Measurements from ENCODE around the gene SMARCAD1.

SMARCAD1 gene

GRCh38 chr4:94267037-94267436, 59.4 kb downstream of the SMARCAD1 start:
- no peak overlapping the region for H3K27ac ChIP-seq
- TF ChIP-seq, protein P1, sequence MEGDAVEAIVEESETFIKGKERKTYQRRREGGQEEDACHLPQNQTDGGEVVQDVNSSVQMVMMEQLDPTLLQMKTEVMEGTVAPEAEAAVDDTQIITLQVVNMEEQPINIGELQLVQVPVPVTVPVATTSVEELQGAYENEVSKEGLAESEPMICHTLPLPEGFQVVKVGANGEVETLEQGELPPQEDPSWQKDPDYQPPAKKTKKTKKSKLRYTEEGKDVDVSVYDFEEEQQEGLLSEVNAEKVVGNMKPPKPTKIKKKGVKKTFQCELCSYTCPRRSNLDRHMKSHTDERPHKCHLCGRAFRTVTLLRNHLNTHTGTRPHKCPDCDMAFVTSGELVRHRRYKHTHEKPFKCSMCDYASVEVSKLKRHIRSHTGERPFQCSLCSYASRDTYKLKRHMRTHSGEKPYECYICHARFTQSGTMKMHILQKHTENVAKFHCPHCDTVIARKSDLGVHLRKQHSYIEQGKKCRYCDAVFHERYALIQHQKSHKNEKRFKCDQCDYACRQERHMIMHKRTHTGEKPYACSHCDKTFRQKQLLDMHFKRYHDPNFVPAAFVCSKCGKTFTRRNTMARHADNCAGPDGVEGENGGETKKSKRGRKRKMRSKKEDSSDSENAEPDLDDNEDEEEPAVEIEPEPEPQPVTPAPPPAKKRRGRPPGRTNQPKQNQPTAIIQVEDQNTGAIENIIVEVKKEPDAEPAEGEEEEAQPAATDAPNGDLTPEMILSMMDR (conservative IDR thresholded peaks at IDR 0.05), result no peak

DNA sequence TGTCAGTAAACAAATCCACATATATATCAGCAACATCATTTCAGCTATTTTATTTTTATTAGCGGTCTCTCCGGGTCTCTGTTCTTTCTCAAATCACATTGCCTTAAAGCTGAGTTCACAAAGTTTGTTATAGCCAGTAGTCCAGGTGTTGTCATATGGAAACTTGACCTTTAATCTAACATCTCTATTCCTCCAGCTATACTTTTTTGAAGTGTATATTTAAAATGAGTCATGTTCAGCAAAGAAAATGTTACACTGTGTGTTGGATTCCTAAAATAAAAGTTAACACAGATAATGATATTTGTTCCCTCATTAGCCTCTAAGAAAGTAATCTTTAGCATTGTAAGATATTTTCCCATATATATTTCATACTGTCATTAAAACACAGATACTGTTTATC, 63.6 kb downstream of the SMARCAD1 start:
- TF ChIP-seq, protein P1 (conservative IDR thresholded peaks at IDR 0.05), result no peak
- no peak overlapping the region for H3K27ac ChIP-seq

GRCh38 chr4:94274912-94275311, 67.2 kb downstream of the SMARCAD1 start:
- no peak overlapping the region for H3K27ac ChIP-seq
- TF ChIP-seq, protein P1 (conservative IDR thresholded peaks at IDR 0.05), result no peak

DNA sequence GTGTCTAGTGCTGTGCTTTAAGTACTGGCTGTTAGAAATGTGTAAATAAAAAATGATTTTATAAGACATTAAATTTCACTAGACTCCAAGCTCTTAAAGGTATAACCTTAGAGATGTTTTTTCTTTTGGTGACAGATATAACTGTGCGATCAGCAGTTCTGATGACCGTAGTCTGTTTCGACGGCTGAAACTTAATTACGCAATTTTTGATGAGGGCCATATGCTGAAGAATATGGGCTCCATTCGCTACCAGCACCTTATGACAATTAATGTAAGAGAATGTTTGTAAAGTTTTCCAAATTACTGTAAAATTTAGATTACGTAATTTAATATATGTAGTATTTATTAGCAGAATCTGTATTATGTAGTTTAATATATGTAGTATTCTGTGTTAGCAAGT, 68.5 kb downstream of the SMARCAD1 start:
- TF ChIP-seq, protein P1 (conservative IDR thresholded peaks at IDR 0.05), result no peak
- no peak overlapping the region for H3K27ac ChIP-seq

DNA sequence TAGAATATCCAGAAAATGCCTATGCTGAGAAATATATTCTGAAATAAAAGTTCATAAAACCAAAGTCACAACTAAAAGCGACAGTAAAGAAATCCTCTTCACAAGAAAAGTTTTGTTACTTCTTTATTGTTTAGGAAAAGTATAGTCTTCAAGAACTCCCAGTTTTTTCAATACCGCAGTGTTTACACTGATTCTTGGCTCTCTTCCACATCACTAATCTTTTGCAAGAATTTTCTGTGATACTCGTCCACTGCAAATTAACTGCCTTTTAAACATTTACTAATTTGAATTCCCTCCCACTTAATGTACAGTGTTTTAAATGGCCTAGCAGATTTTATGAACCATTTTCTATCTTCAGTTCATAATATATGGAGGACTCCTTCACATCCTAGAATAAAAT, 69.9 kb downstream of the SMARCAD1 start:
- TF ChIP-seq, protein P1 (conservative IDR thresholded peaks at IDR 0.05), result no peak
- H3K27ac ChIP-seq, result no peak overlapping the region

GRCh38 chr4:94278781-94279180, 71.1 kb downstream of the SMARCAD1 start:
- TF ChIP-seq, protein P1 (conservative IDR thresholded peaks at IDR 0.05), result no peak
- no peak overlapping the region for H3K27ac ChIP-seq

DNA sequence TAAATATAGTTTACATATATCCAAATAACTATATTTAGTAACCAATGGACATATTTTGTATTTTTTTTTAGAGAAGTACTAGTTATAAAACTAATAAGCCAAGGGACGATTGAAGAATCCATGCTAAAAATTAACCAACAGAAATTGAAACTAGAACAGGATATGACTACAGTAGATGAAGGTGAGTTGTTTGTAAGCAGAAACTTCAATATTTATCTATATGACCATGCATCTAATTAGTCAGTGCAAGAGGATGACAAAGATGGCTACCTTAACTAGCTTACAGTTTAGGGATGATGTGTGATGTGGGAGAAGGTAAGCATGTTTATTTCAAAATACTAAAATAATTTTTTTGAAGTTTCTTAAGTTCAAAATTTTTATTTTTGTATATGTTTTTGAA, 77.2 kb downstream of the SMARCAD1 start:
- peak overlapping the region; percentile 22; the same call in 1 of the 2 replicates for H3K27ac ChIP-seq
- TF ChIP-seq, protein P1 (conservative IDR thresholded peaks at IDR 0.05), result no peak

DNA sequence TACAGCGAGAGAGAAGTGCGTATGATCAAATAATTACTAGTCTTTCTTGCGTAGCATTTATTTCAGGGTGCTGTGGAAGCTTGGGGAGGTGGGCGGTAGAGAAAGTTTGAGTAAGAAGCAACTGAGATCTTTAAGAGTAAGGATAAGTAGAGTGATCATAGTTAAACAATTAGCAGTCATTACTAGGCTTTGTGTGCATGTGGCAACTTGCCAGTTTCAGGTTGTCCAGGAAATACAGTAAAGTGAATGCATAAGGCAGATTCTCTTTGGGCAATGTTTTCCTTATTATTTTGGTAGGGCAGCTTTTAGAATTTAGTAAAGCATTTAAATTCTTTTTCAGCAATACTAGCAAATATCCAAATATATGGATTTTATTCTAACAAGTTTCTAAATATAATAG, 78.0 kb downstream of the SMARCAD1 start:
- H3K27ac ChIP-seq, result peak overlapping the region; percentile 22
- TF ChIP-seq, protein P1 (conservative IDR thresholded peaks at IDR 0.05), result no peak
